GM18517 (cell line): ENCODE measurements around the gene UPF1.
A peak's percentile ranks its signal among the peaks of the same experiment; 100 is the strongest.

Experiments used
- ATAC-seq: cut with Tn5 transposase; IDR thresholded peaks from one replicate; pipeline ENCODE4 v1.9.1; 2021; ENCODE audit warnings: mild to moderate bottlenecking, moderate library complexity; ENCODE audit not compliant: unreplicated experiment

The UPF1 gene

DNA sequence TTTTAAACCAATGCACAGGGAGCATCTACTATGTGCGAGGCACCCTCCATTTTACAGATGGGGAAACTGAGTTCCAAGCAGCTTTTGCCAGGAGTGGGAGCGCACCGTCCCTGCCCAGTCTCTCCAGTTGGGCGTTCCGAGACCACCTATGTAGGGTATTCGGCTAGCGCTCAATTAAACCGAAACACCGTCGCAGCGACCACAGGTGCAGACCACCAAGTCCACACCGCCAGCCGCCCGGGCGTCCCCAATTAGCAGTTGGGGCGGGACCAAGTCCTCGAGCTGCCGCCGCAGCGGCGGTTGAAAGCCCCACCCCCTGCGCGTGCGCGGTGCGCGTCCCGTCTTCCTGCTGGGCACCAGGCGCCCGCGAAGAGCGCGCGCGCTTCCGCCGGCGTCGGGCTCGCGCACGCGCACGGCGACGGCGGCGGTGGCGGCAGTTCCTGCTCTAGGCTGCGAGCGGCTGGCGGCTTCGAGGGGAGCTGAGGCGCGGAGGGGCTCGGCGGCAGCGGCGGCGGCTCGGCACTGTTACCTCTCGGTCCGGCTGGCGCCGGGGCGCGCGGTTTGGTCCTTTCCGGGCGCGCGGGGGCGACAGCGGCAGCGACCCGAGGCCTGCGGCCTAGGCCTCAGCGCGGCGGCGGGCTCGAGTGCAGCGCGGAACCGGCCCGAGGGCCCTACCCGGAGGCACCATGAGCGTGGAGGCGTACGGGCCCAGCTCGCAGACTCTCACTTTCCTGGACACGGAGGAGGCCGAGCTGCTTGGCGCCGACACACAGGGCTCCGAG lies at the start of gene UPF1:
TSS of gene UPF1 (plus strand) at position 436 of the 782 bp plus-strand sequence. CDS start at position 687, 251 bp downstream.
- ATAC-seq: peak; percentile 69

DNA sequence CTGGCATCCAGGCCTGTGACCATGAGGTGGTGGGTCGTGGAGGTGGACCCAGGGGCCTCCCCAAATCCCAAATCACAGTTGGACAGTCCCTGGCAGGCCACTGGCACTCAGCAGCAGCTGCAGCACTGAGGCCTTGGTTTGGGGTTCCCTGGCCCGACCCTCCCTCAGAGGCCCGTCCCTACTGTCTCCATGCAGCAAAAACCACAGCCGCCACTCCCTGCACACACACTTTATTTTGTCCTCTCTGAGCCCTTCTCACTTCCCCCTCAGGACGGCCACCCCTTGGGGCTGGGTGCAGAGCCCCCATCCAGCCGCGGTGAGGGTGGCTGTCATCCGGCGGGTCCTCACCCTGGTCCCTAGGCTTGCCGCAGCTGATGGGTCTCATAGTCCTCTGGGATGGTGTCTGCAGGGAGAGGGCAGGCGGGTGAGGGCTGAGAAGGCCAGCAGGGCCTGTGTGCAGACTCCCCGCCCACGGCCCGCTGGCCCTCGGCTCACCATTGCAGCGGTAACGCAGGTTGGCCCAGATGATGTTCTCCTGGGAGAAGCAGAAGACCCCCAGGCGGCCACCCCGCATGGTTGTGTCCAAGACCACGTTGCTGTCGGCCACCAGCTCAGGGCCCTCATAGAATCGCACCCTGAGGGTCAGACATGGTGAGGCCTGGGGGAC lies 49.1 kb upstream of the UPF1 start:
- no peak for ATAC-seq

DNA sequence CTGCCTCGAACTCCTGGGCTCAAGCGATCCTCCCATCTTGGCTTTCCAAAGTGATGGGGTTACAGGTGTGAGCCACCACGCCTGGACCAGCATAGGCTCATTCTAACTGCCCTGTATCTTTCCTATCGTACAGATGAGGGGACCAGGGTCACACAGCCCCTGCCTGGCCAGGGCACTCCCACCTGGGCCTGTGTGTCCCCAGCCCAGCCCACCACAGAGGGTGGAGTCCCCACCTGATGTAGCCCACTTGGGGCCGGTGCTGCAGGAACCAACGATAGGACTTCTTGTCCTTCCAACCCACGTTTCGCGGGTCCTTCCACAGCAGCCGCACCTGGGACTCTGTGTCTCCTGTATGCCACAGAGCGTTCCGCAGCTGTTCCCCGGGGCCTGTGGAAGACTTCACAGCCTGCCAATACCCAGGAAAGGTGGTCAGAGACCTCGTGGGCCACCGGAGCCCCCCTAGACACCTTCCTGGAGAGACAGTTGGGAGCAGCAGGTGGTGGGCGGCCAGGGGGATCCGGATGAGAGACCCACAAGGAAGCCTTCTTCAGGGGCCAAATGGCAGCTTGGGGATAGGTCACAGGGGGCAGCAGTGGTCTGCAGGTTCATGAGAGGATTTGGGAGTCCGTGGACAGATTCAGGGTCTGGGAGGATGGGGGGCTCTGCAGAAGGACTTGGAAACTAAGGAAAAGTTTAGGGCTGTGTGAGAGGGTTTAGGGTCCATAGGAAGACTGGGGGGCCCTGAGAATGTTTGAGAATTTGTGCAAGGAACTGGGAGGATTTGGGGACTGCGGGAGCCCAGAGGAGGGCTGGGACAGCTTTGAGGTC lies 47.6 kb upstream of the UPF1 start:
- ATAC-seq: no peak

DNA sequence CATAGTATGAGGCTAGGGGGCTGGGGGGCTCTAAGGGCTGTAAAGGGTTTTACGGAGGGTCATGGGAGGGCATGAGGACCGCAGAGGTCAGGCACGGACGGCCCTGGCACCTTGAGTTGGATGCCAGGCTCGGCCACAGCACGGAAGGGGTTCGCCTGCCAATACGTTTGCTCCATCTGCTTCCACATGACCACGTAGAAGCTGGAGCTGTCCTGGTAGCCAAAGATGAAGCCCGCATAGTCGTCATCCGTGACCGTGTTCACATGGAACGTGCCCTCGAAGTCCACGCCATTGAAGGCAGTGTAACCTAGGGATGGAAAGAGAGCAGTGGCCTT lies 47.0 kb upstream of the UPF1 start:
- no peak for ATAC-seq

DNA sequence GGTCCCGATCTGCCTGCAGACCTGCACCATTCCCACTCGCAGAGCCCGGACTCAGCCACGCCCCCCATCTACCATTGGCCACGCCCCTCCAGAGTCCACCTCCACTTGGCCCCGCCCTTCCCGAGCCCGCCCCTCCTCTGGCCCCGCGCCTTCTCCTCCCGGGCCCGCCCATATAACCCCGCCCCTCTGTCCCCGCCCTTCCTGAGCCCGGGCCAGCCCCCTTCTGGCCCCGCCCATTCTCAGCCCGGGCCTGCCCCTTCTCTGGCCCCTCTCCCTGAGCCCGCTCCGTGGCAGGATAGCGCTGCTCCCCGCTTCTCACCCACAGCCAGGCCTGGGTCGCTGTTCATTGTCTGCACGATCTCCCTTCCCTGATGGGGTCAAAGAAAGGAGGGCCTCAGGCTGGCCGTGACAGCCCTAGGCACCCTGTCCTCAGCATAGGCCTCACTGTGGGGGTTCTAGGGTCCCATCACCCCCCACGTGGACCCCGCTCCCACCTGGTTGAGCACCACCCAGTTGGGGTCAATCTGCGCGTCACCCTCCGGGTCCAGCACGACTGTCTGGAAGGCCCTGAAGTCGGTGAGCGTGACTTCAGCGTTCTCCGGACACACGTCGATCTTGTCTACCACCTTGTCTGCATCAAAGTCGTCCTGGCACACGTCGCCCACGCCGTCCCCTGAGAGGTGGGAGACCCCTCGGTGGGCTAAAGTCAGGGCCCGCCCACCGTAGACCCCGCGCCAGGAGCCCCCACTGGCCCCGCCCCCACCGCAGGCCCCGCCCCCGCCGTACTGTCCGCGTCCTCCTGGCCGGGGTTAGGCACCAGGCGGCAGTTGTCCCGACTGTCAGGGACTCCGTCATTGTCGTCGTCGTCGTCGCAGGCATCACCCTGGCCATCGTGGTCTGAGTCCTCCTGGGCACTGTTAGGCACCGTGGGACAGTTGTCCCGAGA lies 46.3 kb upstream of the UPF1 start:
- no peak for ATAC-seq

DNA sequence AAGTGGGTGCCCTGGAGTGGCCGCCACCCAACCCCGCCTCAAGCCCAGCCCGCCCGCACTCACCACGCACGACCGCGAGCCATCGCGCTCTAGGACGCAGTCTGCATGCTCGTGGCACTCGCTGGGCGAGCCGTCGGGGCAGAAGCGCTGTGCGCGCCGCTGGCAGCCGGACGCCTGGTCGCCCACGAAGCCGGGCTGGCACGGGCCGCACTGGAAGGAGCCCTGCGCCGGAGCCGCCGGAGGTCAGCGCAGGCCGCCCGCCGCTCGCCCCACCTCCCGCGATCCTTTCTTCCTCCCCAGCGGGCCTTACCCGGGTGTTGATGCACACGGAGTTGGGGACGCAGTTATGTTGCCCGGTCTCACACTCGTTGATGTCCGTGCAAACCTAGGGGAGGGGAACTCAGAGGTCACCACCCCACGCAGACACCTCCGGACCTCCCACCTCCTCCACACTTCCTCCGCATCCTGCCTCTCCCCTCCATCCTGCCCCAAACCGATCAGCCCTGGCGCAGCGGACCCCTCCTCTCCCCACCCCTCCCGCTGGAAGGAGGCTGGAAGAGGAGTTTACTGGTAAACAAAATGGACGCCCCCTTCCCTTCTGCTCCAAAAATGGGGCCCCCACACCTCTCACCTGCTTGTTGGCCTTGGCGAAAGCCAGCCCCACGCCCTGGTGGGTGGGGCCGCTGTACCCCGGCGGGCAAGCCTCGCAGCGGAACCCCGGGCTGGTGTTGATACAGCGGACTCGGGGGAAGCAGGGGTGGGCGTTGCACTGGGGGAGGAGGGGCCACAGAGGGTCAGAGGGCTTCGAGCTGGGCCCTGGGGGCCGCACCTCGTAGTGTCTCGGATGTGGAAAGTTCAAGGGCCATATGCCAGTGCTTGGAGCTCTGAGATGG lies 43.0 kb upstream of the UPF1 start:
- no peak for ATAC-seq

DNA sequence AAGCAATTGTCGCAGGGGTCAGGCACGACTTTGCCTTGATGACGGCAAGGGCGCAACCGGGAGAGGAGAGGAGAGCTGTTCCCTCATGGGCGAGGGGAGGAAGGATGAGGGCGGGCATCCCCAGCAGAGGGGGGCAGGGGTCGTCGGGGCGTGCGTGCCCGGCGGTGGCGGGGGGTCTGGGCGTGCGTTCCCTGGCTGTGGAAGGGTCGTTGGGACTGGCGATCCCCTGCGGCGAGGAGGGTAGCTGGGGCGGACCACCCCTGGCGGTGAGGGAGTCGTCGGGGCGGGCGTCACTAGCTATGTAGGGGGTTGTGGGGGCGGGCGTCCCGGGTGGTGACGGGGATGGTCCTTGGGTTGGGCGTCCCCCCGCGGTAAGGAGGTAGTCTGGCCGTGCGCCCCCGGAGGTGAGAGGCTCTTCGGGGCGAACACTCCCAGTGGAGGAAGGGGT lies 42.3 kb upstream of the UPF1 start:
- no peak for ATAC-seq

DNA sequence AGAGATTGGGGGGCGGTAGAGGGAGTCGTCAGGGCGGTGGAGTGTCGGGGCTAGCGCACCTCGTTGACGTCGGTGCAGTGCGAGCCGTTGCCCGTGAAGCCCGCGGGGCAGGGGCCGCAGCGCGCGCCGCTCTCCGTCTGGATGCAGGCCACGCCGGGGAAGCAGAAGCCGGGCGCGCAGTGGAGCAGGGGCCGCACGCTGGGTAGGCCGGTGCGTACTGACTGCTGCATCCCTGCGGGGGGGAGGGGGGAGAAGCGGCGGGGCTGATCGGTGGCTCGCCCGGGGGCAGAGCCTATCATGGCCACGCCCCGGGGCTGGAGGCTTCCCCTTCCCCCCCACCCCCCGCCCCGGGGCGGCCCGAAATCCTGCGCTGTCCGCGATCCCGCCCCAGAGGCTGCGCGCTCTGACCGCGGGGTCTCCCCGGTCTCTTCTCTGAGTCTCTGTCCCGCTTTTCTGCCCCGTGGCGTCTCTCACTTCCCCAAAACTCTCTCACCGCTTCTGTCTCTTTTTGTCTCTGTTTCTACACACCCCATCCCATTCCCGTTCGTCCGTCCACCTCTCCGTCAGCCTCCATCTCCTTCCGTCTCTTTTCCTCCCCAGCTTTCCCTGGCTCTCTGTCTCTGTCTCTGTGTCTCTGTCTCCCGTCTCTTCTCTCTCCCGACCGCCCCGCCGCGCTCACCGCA lies 41.7 kb upstream of the UPF1 start:
- no peak for ATAC-seq

DNA sequence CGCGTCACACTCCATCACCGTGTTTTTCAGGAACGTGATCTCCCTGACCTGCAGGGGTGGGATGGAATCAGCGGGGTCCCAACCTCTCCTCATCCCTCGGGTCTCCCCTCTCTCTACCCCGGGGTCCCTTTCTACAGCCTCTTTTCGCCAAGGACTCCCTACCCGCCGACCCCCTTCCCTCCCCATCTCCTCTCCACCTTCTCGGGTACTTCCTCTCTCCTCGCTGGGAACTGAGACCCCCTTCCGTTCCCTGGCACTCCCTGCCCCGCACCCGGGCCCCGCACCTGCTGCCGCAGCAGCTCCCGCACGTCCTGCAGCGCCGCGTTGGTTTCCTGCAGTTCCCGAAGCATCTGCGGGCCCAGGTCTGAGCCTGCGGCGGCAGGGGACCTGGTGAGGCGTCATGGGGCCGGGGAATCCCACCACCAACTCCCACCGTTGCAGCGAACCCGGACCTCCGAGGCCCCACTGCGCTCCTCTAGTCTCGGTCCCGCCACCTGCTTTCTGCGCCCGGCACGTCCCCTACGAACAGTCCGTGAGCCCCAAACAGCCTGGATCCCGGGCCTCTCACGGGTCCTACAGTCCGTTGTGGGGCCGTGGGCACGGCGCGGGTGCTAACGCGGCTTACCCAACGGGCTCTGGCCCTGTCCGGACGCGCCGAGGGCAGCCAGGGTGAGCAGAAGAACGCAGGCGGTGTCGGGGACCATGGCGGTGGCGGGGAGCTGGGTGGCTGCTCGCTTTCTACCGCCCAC lies 41.0 kb upstream of the UPF1 start, which contains the start of gene COMP:
TSS of gene COMP (minus strand) at position 740 of the 749 bp plus-strand sequence. CDS start at position 704, 36 bp downstream.
- no peak for ATAC-seq

DNA sequence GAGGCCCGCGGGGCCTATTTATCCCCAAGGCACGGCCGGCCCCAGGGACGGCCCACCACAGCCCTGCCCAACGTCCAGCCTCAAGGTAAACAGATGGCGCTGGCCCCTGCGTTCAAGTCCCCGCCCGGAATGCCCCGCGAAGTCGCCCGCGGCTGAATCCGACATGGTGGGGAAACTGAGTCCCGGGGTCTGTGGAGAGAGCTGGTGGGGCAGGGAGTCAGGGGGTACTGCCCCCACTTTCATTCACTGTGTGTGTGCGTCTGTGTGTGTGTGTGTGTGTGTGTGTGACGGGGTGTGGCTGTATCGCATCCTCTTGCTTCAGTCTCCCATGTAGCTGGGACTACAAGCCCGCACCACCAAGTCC lies 40.5 kb upstream of the UPF1 start:
- ATAC-seq: no peak

DNA sequence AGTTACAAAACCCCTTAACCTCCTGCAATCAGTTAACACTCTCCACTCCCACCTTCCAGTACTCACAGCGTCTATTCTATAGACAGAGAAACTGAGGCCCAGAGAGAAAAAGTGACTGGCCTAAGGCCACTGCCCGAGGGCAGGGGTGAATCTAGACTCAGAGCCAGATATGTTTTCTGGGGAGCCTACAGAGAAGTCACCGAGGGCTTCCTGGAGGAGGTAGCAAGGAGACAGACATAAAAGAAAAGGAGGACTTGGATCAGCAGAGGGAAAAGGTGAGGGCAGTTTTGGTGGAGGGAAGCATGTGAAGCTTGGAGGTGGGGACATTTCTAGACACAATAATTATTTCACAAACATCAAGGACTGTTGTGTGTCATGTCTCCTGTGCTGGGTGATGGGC lies 39.1 kb upstream of the UPF1 start:
- ATAC-seq: no peak

DNA sequence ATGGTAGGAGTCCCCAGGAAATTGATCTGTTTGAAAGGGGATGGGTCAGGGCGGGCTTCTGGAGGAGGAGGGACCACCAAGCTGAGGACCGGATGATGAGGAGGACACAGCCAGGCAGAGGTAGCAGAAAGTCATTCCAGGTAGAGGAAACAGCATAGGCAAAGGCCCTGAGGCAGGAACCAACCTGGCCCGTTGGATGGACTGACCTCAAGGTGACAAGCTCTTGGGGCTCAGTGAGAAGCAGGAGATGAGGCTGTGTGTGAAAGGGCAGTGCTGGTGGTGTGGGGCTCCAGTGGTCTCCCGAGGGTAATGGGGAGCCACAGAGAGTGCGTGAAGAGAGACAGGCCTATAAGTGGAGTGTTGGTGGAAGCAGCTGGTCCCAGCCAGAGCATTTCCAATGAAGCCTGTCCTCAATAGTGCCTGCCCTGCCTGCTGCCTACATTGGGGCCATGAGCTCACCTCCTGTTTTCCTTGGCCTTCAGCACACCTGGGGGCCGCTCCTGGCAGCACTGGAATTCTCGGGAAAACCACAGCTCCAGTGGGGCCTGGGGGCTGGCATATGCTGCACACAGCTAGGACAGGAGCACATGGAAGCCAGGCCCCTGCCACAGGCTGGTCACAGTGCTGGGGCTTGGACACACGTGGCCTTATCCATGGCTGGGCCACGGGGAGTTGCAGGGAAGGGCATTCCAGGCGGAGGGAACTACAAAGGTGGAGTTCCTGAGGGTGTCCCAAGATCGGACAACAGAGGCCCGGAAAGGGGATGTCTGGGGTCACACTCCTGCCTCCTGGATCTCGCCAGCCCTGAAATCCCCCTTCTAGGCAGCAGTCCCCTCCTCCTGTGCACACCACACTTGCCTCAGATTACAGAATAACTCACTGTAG lies 38.4 kb upstream of the UPF1 start:
- no peak for ATAC-seq

DNA sequence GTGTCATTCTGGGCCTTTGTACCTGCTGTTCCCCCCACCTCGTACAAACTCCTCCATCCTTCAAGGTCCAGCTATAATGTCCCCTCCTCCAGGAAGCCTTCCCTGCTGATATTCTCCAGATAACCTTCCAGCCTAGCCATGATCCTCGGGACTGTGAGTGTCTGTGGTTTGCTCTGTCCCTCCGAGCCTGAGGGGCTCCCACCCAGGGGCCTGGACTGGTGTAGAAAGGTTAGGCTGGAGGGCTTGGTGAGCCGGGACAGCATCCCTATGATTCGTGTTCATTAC lies 37.8 kb upstream of the UPF1 start:
- no peak for ATAC-seq

DNA sequence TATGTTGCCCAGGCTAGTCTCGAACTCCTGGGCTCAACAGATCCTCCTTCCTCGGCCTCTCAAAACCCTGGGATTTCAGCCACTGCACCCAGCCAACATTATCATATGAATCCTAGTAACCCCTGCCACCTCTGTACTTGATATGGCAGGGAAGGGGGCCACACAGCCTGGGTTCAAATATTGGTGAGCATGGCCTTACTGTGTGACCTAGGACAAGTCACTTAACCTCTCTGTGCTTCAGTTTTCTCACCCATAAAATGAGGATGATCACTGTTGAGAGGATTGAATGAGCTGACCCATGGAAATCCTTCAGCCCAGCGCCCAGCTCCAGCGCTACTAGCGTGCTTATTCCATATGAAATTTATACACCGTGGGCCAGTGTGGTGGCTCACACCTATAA lies 37.1 kb upstream of the UPF1 start:
- ATAC-seq: no peak

DNA sequence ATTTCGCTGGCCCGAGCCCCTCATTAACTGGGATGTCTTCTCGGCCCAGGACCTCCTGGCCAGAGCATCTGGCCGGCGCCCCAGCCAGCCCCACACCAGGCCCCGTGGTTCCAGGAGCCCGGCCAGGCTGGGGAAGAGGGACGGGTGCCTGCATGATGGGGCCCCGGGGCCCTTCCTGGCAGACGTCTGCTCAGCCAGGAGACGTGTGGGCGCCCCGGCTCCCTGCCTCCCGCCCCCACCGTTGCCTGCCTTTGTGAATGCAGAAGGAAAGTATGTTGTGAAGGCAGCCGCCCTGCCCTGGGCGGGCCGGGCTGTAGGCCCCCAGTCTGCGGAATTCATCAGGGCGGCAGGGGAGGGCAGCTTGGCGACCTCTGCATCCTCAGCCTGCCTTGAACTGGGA lies 36.2 kb upstream of the UPF1 start:
- ATAC-seq: no peak

DNA sequence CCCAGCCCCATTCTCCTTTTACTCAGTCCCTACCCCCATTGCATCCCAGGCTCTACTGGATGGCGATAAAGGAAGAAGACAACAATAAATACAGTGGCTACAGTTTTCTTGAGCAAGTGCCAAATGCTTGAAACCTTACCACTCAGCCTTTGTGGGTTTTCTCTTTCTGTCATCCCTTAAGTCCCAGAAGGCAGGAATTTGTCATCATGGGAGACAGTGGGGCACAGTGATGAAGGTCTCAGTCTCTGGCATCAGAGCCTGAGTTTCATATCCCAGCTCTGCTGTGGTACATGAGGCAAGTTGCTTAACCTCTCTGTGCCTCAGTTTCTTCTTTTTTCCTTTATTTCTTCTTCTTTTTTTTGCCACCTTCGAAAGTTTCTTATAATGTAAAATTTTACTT lies 35.5 kb upstream of the UPF1 start:
- ATAC-seq: no peak
